ENCODE results near the gene CTNNB1.

The CTNNB1 gene

GRCh38 chr3:41178576-41178975 is 20.7 kb upstream of the CTNNB1 start:
- no peak for TF ChIP-seq TAF1 (IDR thresholded peaks at IDR 0.05; ENCODE audit: borderline replicate concordance, insufficient read depth, low read length)
- no peak for TF ChIP-seq SIN3A (IDR thresholded peaks at IDR 0.05; ENCODE audit: borderline replicate concordance, insufficient read depth, low read length)
- TF ChIP-seq FOXP2 (optimal IDR thresholded peaks at IDR 0.05; ENCODE audit: borderline replicate concordance, extremely low read depth, extremely low read length, insufficient read depth) = no peak
- TF ChIP-seq REST (IDR thresholded peaks at IDR 0.05; ENCODE audit: insufficient read depth in 1 of 2, low read depth in 2 of 2, low read length in 2 of 2) = no peak
- no peak for TF ChIP-seq POLR2AphosphoS5 (IDR thresholded peaks at IDR 0.05; ENCODE audit: low read depth, low read length)

DNA sequence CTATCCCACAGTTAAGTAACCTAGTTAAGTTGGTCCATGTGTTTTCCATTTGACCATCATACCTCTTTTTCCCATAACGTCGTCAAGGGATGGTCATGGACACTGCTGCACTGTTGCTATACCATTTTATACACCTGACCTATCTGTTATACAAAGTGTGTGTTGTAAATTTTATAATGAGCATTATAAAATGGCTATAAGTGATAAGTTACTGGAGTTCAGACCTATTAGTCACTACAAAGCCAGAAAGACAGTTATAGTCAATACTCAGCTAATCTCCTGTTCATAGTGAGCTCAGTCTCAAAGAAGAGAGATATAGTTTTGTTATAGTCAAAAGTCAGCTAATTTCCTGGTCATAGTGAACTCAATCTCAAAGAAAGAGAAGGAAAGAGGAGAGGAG is 18.9 kb upstream of the CTNNB1 start:
- no peak for TF ChIP-seq FOXP2 (optimal IDR thresholded peaks at IDR 0.05; ENCODE audit: borderline replicate concordance, extremely low read depth, extremely low read length, insufficient read depth)
- TF ChIP-seq POLR2AphosphoS5 (IDR thresholded peaks at IDR 0.05; ENCODE audit: low read depth, low read length) = no peak
- TF ChIP-seq REST (IDR thresholded peaks at IDR 0.05; ENCODE audit: insufficient read depth in 1 of 2, low read depth in 2 of 2, low read length in 2 of 2) = no peak
- TF ChIP-seq TAF1 (IDR thresholded peaks at IDR 0.05; ENCODE audit: borderline replicate concordance, insufficient read depth, low read length) = no peak
- no peak for TF ChIP-seq SIN3A (IDR thresholded peaks at IDR 0.05; ENCODE audit: borderline replicate concordance, insufficient read depth, low read length)

DNA sequence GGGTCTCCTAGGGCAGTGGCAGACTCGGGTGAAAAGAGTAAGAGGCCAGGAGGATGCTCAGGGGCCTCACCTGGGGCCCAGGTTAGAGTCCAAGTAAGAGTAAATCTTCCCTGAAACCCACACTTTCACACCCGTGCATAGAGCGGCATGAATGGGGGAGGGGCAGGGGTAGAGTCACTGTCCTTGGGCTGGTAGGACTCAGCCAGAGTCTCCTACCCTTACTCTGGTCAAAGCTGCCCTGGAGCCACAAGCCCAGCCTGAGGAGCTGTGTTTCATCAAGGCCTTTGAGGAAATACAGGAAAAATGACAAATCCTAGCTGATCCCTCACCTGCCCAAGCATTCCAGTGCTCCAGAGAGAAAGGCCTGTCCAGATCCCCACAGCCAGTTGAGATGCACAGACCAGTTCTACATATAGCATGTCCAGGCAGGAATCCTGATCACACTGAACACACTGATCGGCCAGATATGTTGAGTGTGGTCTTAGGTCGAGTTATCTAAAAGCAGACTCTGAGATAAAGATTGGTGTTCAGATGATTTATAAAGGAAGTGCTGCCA is 16.7 kb upstream of the CTNNB1 start:
- TF ChIP-seq POLR2AphosphoS5 (IDR thresholded peaks at IDR 0.05; ENCODE audit: low read depth, low read length) (no peak), TAF1 (IDR thresholded peaks at IDR 0.05; ENCODE audit: borderline replicate concordance, insufficient read depth, low read length) (no peak), FOXP2 (optimal IDR thresholded peaks at IDR 0.05; ENCODE audit: borderline replicate concordance, extremely low read depth, extremely low read length, insufficient read depth) (no peak), REST (IDR thresholded peaks at IDR 0.05; ENCODE audit: insufficient read depth in 1 of 2, low read depth in 2 of 2, low read length in 2 of 2) (no peak), SIN3A (IDR thresholded peaks at IDR 0.05; ENCODE audit: borderline replicate concordance, insufficient read depth, low read length) (no peak)

DNA sequence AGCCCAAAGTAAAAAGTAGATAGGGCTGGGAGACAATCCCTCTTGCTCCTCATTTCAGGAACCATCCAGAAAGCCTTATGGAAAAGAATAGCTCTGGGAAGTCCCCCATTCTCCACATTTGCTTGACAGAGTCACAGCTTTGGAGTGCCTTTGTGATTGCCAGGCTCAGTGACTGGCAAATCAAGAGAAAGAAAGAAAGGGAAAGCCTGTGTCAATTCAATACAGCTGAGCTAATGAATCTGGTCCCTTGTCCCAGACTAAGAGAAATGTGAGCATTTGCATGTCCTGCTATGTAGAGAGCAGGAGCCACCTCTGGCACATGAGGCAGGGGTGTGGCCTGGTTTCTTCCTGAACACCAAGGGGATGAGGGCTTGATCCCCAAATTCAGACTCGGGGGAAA is 14.9 kb upstream of the CTNNB1 start:
- TF ChIP-seq FOXP2 (optimal IDR thresholded peaks at IDR 0.05; ENCODE audit: borderline replicate concordance, extremely low read depth, extremely low read length, insufficient read depth) = no peak
- TF ChIP-seq SIN3A (IDR thresholded peaks at IDR 0.05; ENCODE audit: borderline replicate concordance, insufficient read depth, low read length) = no peak

GRCh38 chr3:41186297-41186696 is 13.0 kb upstream of the CTNNB1 start:
- no peak for TF ChIP-seq POLR2AphosphoS5 (IDR thresholded peaks at IDR 0.05; ENCODE audit: low read depth, low read length)
- TF ChIP-seq FOXP2 (optimal IDR thresholded peaks at IDR 0.05; ENCODE audit: borderline replicate concordance, extremely low read depth, extremely low read length, insufficient read depth) = no peak
- TF ChIP-seq SIN3A (IDR thresholded peaks at IDR 0.05; ENCODE audit: borderline replicate concordance, insufficient read depth, low read length) = no peak
- no peak for TF ChIP-seq REST (IDR thresholded peaks at IDR 0.05; ENCODE audit: insufficient read depth in 1 of 2, low read depth in 2 of 2, low read length in 2 of 2)
- no peak for TF ChIP-seq TAF1 (IDR thresholded peaks at IDR 0.05; ENCODE audit: borderline replicate concordance, insufficient read depth, low read length)

Measured in PFSK-1 (cell line).